SU-DHL-6 (cell line): ENCODE measurements around the gene OR9G1.

Experiments
- H2AFZ ChIP-seq: fragments of 200-600 bp; sonication (generic); 2 replicates; pipeline ENCODE4 v1.6.1; 2014; ENCODE audit warnings: low read depth, mild to moderate bottlenecking, moderate library complexity, mixed read lengths, antibody characterized with exemption, low read length; ENCODE audit not compliant: severe bottlenecking
- H3F3A ChIP-seq: fragments of 200-600 bp; shearing (Covaris generic); 2 replicates; pipeline ENCODE4 v1.6.0; 2016; ENCODE audit warnings: antibody characterized with exemption, mild to moderate bottlenecking; ENCODE audit not compliant: insufficient read depth
- H3K27ac ChIP-seq: fragments of 200-600 bp; sonication (generic); 2 replicates; pipeline ENCODE4 v1.5.1; 2016; ENCODE audit warnings: low read depth, mild to moderate bottlenecking, low read length, moderate library complexity, mixed read lengths
- H3K27me3 ChIP-seq: fragments of 200-600 bp; sonication (generic), shearing (Covaris generic); 2 replicates; pipeline ENCODE4 v1.6.0; 2014; ENCODE audit warnings: mild to moderate bottlenecking, low read length
- H3K36me3 ChIP-seq: fragments of 200-600 bp; sonication (generic); 2 replicates; pipeline ENCODE4 v1.6.1; 2014; ENCODE audit warnings: mild to moderate bottlenecking, low read length, mixed read lengths
- H3K4me2 ChIP-seq: fragments of 300-600, 200-600 bp; shearing (Covaris generic), sonication (generic); 2 replicates; pipeline ENCODE4 v1.6.0; 2014; ENCODE audit warnings: low read length, low read depth, mild to moderate bottlenecking; ENCODE audit not compliant: poor library complexity, severe bottlenecking
- H3K4me3 ChIP-seq: fragments of 200-600 bp; sonication (generic); 2 replicates; pipeline ENCODE4 v1.5.1; 2014; ENCODE audit warnings: antibody characterized with exemption, low read length, mild to moderate bottlenecking, mixed read lengths; ENCODE audit not compliant: insufficient read depth, poor library complexity, severe bottlenecking
- H3K79me2 ChIP-seq: fragments of 200-600 bp; sonication (generic); 2 replicates; pipeline ENCODE4 v1.6.1; 2014; ENCODE audit warnings: mild to moderate bottlenecking, low read length, moderate library complexity; ENCODE audit not compliant: insufficient read depth
- H3K9ac ChIP-seq: fragments of 200-600 bp; sonication (generic); 2 replicates; pipeline ENCODE4 v1.7.0; 2014; ENCODE audit warnings: mild to moderate bottlenecking, low read length
- H3K9me2 ChIP-seq: fragments of 200-600 bp; sonication (generic); replicated peaks from 2 replicates; pipeline ENCODE4 v1.6.1; 2014; ENCODE audit warnings: low read length; ENCODE audit not compliant: insufficient read depth
- H3K9me3 ChIP-seq: fragments of 200-600 bp; sonication (generic); 2 replicates; pipeline ENCODE4 v1.6.1; 2014; ENCODE audit warnings: low read length, mixed read lengths; ENCODE audit not compliant: insufficient read depth
- H4K20me1 ChIP-seq: fragments of 200-600 bp; sonication (generic); 2 replicates; pipeline ENCODE4 v1.6.1; 2014; ENCODE audit warnings: low read depth, mild to moderate bottlenecking, antibody characterized with exemption, low read length, moderate library complexity, mixed read lengths
- EZH2phosphoT487 ChIP-seq: fragments of 200-600 bp; sonication (generic), shearing (Covaris generic); conservative IDR thresholded peaks from 2 replicates; pipeline ENCODE4 v1.6.1; 2018; ENCODE audit warnings: mild to moderate bottlenecking, antibody characterized with exemption, low read length, moderate library complexity, mixed read lengths
- TF ChIP-seq, protein P1 (sequence below): fragments of 200-600 bp; sonication (generic); IDR thresholded peaks from one replicate; pipeline ENCODE4 v1.5.1; 2017; ENCODE audit warnings: antibody characterized with exemption, mild to moderate bottlenecking, low read length, moderate library complexity; ENCODE audit not compliant: insufficient read depth, poor library complexity, severe bottlenecking

Gene OR9G1

GRCh38 chr11:56714206-56714605 is 15.3 kb downstream of the OR9G1 start:
- no peaks in the 10 kb centered on the region for H3K9me3 ChIP-seq
- H3K27ac ChIP-seq, result no peak overlapping the region
- no peak overlapping the region for H2AFZ ChIP-seq
- no peaks in the 10 kb centered on the region for H4K20me1 ChIP-seq
- no peaks in the 10 kb centered on the region for H3K36me3 ChIP-seq
- no peaks in the 10 kb centered on the region for H3K27me3 ChIP-seq
- H3K79me2 ChIP-seq, result no peaks in the 10 kb centered on the region
- H3K9me2 ChIP-seq, result no peaks in the 10 kb centered on the region
- no peak overlapping the region for H3K4me3 ChIP-seq
- H3K4me2 ChIP-seq, result no peak overlapping the region
- TF ChIP-seq EZH2phosphoT487, result no peak
- TF ChIP-seq, protein P1, sequence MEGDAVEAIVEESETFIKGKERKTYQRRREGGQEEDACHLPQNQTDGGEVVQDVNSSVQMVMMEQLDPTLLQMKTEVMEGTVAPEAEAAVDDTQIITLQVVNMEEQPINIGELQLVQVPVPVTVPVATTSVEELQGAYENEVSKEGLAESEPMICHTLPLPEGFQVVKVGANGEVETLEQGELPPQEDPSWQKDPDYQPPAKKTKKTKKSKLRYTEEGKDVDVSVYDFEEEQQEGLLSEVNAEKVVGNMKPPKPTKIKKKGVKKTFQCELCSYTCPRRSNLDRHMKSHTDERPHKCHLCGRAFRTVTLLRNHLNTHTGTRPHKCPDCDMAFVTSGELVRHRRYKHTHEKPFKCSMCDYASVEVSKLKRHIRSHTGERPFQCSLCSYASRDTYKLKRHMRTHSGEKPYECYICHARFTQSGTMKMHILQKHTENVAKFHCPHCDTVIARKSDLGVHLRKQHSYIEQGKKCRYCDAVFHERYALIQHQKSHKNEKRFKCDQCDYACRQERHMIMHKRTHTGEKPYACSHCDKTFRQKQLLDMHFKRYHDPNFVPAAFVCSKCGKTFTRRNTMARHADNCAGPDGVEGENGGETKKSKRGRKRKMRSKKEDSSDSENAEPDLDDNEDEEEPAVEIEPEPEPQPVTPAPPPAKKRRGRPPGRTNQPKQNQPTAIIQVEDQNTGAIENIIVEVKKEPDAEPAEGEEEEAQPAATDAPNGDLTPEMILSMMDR, result no peak
- no peak overlapping the region for H3K9ac ChIP-seq
- no peaks in the 10 kb centered on the region for H3F3A ChIP-seq

DNA sequence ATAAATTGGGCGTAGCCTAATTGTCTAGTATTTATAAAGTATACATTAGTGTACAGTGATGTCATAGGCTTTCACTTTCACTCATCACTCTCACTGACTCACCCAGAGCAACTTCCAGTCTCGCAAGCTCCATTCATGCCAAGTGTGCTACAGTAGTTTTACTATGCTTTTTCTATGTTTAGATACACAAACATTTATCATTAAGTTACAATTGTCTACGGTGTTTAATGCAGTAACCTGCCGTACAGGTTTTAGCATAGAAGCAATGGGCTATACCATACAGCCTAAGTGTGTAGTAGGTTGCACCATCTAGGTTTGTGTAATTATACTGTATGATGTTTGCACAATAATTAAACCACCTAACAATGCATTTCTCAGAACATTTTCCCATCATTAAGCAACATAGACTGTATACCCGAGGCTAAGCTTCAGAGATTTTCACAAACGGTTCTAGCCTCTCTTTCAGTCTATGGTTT is 17.5 kb downstream of the OR9G1 start:
- H4K20me1 ChIP-seq, result no peaks in the 10 kb centered on the region
- H3K9me2 ChIP-seq, result no peaks in the 10 kb centered on the region
- TF ChIP-seq, protein P1, result no peak
- no peak for TF ChIP-seq EZH2phosphoT487
- no peaks in the 10 kb centered on the region for H3K79me2 ChIP-seq
- H3K9me3 ChIP-seq, result no peaks in the 10 kb centered on the region
- H3K36me3 ChIP-seq, result no peaks in the 10 kb centered on the region
- H3K4me3 ChIP-seq, result no peak overlapping the region
- H3K27me3 ChIP-seq, result no peaks in the 10 kb centered on the region
- H3K4me2 ChIP-seq, result no peak overlapping the region
- no peak overlapping the region for H3K27ac ChIP-seq
- no peak overlapping the region for H3K9ac ChIP-seq
- H3F3A ChIP-seq, result no peaks in the 10 kb centered on the region
- H2AFZ ChIP-seq, result no peak overlapping the region

DNA sequence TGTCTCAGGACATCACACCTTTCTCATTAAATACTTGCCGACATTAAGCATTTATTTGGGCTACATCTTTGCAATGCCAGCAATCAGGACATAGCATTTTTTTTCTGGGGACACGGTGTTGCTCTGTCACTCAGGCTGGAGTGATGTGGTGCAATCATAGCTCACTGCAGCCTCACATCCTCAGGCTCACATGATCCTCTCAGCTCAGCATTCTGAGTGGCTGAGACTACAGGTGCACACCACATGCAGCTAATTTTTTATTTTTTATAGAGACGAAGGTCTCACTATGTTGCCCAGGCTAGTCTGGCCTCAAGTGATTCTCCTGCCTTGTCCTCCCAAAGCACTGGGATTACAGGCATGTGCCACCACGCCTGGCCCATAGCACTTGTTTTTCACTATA is 21.6 kb downstream of the OR9G1 start:
- no peak overlapping the region for H3K27ac ChIP-seq
- no peaks in the 10 kb centered on the region for H3F3A ChIP-seq
- no peaks in the 10 kb centered on the region for H4K20me1 ChIP-seq
- no peaks in the 10 kb centered on the region for H3K27me3 ChIP-seq
- H3K4me2 ChIP-seq, result no peak overlapping the region
- H3K79me2 ChIP-seq, result no peaks in the 10 kb centered on the region
- no peaks in the 10 kb centered on the region for H3K9me2 ChIP-seq
- H3K9ac ChIP-seq, result no peak overlapping the region
- TF ChIP-seq, protein P1, result no peak
- no peak for TF ChIP-seq EZH2phosphoT487
- H3K36me3 ChIP-seq, result no peaks in the 10 kb centered on the region
- H3K9me3 ChIP-seq, result no peaks in the 10 kb centered on the region
- no peak overlapping the region for H3K4me3 ChIP-seq
- H2AFZ ChIP-seq, result no peak overlapping the region

DNA sequence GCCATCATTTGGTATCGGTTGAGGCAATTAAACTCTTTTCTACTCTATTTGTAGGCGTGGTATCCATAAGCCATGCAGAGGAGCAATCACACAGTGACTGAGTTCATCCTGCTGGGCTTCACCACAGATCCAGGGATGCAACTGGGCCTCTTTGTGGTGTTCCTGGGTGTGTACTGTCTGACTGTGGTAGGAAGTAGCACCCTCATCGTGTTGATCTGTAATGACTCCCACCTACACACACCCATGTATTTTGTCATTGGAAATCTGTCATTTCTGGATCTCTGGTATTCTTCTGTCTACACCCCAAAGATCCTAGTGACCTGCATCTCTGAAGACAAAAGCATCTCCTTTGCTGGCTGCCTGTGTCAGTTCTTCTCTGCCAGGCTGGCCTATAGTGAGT is 41.2 kb downstream of the OR9G1 start:
- Histone ChIP-seq H3K9ac (no peak overlapping the region), H3K79me2 (no peaks in the 10 kb centered on the region), H3K27me3 (no peaks in the 10 kb centered on the region), H3K4me2 (no peak overlapping the region), H4K20me1 (no peaks in the 10 kb centered on the region), H3K9me2 (no peaks in the 10 kb centered on the region), H3F3A (no peaks in the 10 kb centered on the region), H3K9me3 (no peaks in the 10 kb centered on the region), H3K4me3 (no peak overlapping the region), H3K36me3 (no peaks in the 10 kb centered on the region), H3K27ac (no peak overlapping the region), H2AFZ (no peak overlapping the region)
- TF ChIP-seq EZH2phosphoT487, result no peak
- TF ChIP-seq, protein P1, result no peak
